Neural progenitor cell (in vitro differentiated cells): Measurements from ENCODE around the gene ZBED1.

Experiments
- EZH2phosphoT487 ChIP-seq: fragments of 200-600 bp; sonication (generic); IDR thresholded peaks from 2 replicates; pipeline ENCODE4 v1.6.1; 2017; ENCODE audit warnings: antibody characterized with exemption
- TF ChIP-seq, protein P1 (sequence below): fragments of 200-600 bp; sonication (generic); IDR thresholded peaks from 2 replicates; pipeline ENCODE4 v1.5.1; 2017; ENCODE audit warnings: antibody characterized with exemption, mild to moderate bottlenecking

DNA sequence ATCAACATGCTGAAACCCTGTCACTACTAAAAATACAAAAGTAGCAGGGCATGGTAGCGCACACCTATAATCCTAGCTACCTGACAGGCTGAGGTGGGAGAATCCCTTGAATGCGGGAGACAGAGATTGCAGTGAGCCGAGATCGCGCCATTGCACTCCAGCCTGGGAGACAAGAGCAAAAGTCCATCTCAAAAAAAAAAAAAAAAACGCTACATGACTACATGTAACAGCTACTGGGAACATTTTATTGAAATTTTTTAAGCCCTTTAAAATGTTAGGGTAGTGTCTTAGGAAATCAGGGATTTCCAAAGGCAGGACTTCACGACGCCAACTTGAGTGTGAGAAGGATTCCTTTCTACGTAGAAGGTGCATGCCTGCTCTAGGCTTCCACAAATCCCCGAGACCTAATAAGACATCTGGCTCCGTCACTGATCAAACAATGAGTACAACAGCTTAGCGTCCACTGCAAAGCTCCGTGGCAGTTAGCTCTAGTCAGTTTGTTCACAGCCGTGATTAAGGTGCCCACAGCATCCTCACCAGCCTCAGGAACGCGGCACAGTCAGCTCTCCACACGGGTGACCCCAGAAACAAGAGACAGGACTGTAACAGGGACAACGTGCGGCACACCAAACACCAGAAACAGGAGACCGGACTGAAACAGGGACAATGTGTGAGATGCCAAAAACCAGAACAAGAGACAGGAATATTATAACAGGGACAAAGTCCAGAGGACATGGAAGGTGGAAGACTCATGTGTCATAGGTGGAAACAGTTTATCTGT lies 33.7 kb downstream of the ZBED1 start:
- TF ChIP-seq, protein P1, sequence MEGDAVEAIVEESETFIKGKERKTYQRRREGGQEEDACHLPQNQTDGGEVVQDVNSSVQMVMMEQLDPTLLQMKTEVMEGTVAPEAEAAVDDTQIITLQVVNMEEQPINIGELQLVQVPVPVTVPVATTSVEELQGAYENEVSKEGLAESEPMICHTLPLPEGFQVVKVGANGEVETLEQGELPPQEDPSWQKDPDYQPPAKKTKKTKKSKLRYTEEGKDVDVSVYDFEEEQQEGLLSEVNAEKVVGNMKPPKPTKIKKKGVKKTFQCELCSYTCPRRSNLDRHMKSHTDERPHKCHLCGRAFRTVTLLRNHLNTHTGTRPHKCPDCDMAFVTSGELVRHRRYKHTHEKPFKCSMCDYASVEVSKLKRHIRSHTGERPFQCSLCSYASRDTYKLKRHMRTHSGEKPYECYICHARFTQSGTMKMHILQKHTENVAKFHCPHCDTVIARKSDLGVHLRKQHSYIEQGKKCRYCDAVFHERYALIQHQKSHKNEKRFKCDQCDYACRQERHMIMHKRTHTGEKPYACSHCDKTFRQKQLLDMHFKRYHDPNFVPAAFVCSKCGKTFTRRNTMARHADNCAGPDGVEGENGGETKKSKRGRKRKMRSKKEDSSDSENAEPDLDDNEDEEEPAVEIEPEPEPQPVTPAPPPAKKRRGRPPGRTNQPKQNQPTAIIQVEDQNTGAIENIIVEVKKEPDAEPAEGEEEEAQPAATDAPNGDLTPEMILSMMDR, result no peak
- TF ChIP-seq EZH2phosphoT487, result no peak
